Common myeloid progenitor, CD34-positive (primary cell): ENCODE measurements around the gene EPS8L3.
"Not testable (repeated sequence)": the region's sequence is repeated elsewhere in the genome, so short reads cannot be mapped to it uniquely, and the experiment has no call there.

ENCODE experiments used
- CTCF ChIA-PET: fragments of 350-600 bp; sonication (Branson Sonifier 250); formaldehyde crosslinking; loops from one replicate; lab custom pipeline; 2021; ENCODE audit warnings: antibody characterized with exemption; lab: Charles Lee
- POLR2A ChIA-PET: fragments of 350-600 bp; sonication (Branson Sonifier 250); formaldehyde crosslinking; loops from one replicate; lab custom pipeline; 2021; ENCODE audit warnings: antibody characterized with exemption; lab: Charles Lee
- DNase-seq, 3 donors: peaks; one replicate each; pipeline versions ENCODE4 v3.0.0 to v3.0.0-alpha.2; 2013
- H3K27ac ChIP-seq, 2 experiments: 1 replicate in 1 of 2; 2 replicates in 1 of 2; pipeline ENCODE4 v1.7.0; 2013; ENCODE audit warnings: inconsistent platforms in 2 of 2, low read length in 2 of 2, mild to moderate bottlenecking in 2 of 2, low read depth in 1 of 2, moderate library complexity in 1 of 2; ENCODE audit not compliant: severe bottlenecking in 2 of 2, insufficient read depth in 1 of 2, poor library complexity in 1 of 2
- H3K27me3 ChIP-seq, 5 experiments: replicated peaks in 2 of 5; 1 replicate in 3 of 5; 2 replicates in 2 of 5; pipeline versions ENCODE4 v1.6.1 to v1.7.0; 2013; ENCODE audit warnings: low read length in 4 of 5, mild to moderate bottlenecking in 2 of 5, moderate library complexity in 2 of 5, inconsistent platforms in 1 of 5; ENCODE audit not compliant: insufficient read depth in 5 of 5, control insufficient read depth in 4 of 5
- H3K36me3 ChIP-seq, 4 experiments: 1 replicate in 2 of 4; 2 replicates in 2 of 4; pipeline versions ENCODE4 v1.6.1 to v1.7.0; 2013; ENCODE audit warnings: low read length in 3 of 4, control low read depth in 1 of 4, mild to moderate bottlenecking in 1 of 4; ENCODE audit not compliant: control insufficient read depth in 4 of 4, insufficient read depth in 4 of 4
- H3K4me1 ChIP-seq, 4 experiments: 1 replicate in 3 of 4; 2 replicates in 1 of 4; pipeline versions ENCODE4 v1.6.1 to v1.7.1; 2013; ENCODE audit warnings: low read length in 3 of 4, mild to moderate bottlenecking in 3 of 4, control low read depth in 1 of 4, inconsistent platforms in 1 of 4, moderate library complexity in 1 of 4; ENCODE audit not compliant: control insufficient read depth in 4 of 4, insufficient read depth in 4 of 4; ENCODE audit errors: control extremely low read depth in 1 of 4
- H3K4me3 ChIP-seq, 7 experiments: 1 replicate in 4 of 7; 2 replicates in 3 of 7; pipeline versions ENCODE4 v1.5.1 to v1.7.0; 2013; ENCODE audit warnings: mild to moderate bottlenecking in 7 of 7, low read length in 6 of 7, moderate library complexity in 6 of 7, inconsistent platforms in 2 of 7, low read depth in 2 of 7, control low read depth in 1 of 7; ENCODE audit not compliant: insufficient read depth in 4 of 7, control insufficient read depth in 1 of 7; ENCODE audit errors: extremely low read depth in 1 of 7
- H3K9me3 ChIP-seq, 5 experiments: 1 replicate in 4 of 5; 2 replicates in 1 of 5; pipeline versions ENCODE4 v1.6.1 to v1.7.1; 2013; ENCODE audit warnings: low read length in 4 of 5, mild to moderate bottlenecking in 2 of 5, inconsistent platforms in 1 of 5, low read depth in 1 of 5, moderate library complexity in 1 of 5; ENCODE audit not compliant: control insufficient read depth in 4 of 5, insufficient read depth in 2 of 5; ENCODE audit errors: control extremely low read depth in 1 of 5
- WGBS: methylation state at CpG from one replicate; pipeline ENCODE4 v1.1.5; 2013; ENCODE audit not compliant: insufficient coverage; 5-methylcytosine and 5-hydroxymethylcytosine counted together

EPS8L3 gene

GRCh38 chr1:109756325-109756724, 7.4 kb downstream of the EPS8L3 start:
- H3K27ac ChIP-seq, DNase-seq, H3K36me3 ChIP-seq, H3K4me1 ChIP-seq, POLR2A ChIA-PET, H3K27me3 ChIP-seq, H3K4me3 ChIP-seq, H3K9me3 ChIP-seq: not testable (repeated sequence)
- 93% methylated on average over 5 of the region's 5 CpGs for WGBS
- CTCF ChIA-PET, result interaction anchor here (1.1 to 2.9 kb wide), 5 partner anchors 16 to 211 kb away, joined by 3 to 10 read pairs (median 3); no protein-coding TSS in a partner anchor

GRCh38 chr1:109754738-109755137, 9.0 kb downstream of the EPS8L3 start:
- Histone ChIP-seq H3K27me3 (peaks cover 0 to 2% (median 0%) of the 10 kb centered on the region in 5 experiments), H3K36me3 (no peaks in the 10 kb centered on the region), H3K4me1 (no peaks in the 10 kb centered on the region), H3K9me3 (no peaks in the 10 kb centered on the region), H3K27ac (no peak overlapping the region), H3K4me3 (no peak overlapping the region)
- no peak for DNase-seq
- CTCF ChIA-PET, result interaction anchor here (1.4 to 1.8 kb wide), 3 partner anchors 19 to 114 kb away, joined by 5 to 6 read pairs (median 6); no protein-coding TSS in a partner anchor
- POLR2A ChIA-PET, result no interaction called here
- WGBS, result 100% methylated on average over 1 of the region's 2 CpGs

GRCh38 chr1:109751531-109752260, 12.0 kb downstream of the EPS8L3 start:
- no peaks in the 10 kb centered on the region for H3K4me1 ChIP-seq
- no peak overlapping the region for H3K27ac ChIP-seq
- POLR2A ChIA-PET, result interaction anchor here (0.6 kb wide), 1 partner anchor 25 kb away, joined by 3 read pairs; no protein-coding TSS in a partner anchor
- no peaks in the 10 kb centered on the region for H3K36me3 ChIP-seq
- H3K9me3 ChIP-seq, result peaks cover 0 to 4% (median 0%) of the 10 kb centered on the region in 5 experiments
- CTCF ChIA-PET, result interaction anchor here (1.0 to 1.9 kb wide), 2 partner anchors 22 to 108 kb away, joined by 3 to 6 read pairs; no protein-coding TSS in a partner anchor
- no peak overlapping the region for H3K4me3 ChIP-seq
- DNase-seq, result no peak
- 95% methylated on average over 12 of the region's 12 CpGs for WGBS
- peaks cover 0 to 4% (median 0%) of the 10 kb centered on the region in 5 experiments for H3K27me3 ChIP-seq

GRCh38 chr1:109750920-109751319, 12.8 kb downstream of the EPS8L3 start:
- Histone ChIP-seq H3K27ac (no peak overlapping the region), H3K4me1 (no peaks in the 10 kb centered on the region), H3K9me3 (peaks cover 0 to 4% (median 0%) of the 10 kb centered on the region in 5 experiments), H3K4me3 (no peak overlapping the region), H3K36me3 (no peaks in the 10 kb centered on the region), H3K27me3 (peaks cover 0 to 4% (median 0%) of the 10 kb centered on the region in 5 experiments)
- ChIA-PET CTCF (interaction anchor here (0.6 to 2.8 kb wide), 6 partner anchors 11 to 234 kb away, joined by 3 to 8 read pairs (median 3); partner anchors contain the start of gene AHCYL1), POLR2A (interaction anchor here (0.6 kb wide), 1 partner anchor 24 kb away, joined by 3 read pairs; no protein-coding TSS in a partner anchor)
- no peak for DNase-seq
- 100% methylated on average over 3 of the region's 6 CpGs for WGBS

- H3K4me3 ChIP-seq, result no peak overlapping the region
- ChIA-PET CTCF (interaction anchor here (0.6 to 2.8 kb wide), 5 partner anchors 12 to 235 kb away, joined by 3 to 8 read pairs (median 3); partner anchors contain the start of gene AHCYL1), POLR2A (no interaction called here)
- 95% methylated on average over 9 of the region's 11 CpGs for WGBS
- no peaks in the 10 kb centered on the region for H3K4me1 ChIP-seq
- no peaks in the 10 kb centered on the region for H3K36me3 ChIP-seq
- peaks cover 0 to 4% (median 0%) of the 10 kb centered on the region in 5 experiments for H3K27me3 ChIP-seq
- peaks cover 0 to 4% (median 0%) of the 10 kb centered on the region in 5 experiments for H3K9me3 ChIP-seq
- no peak overlapping the region for H3K27ac ChIP-seq
- DNase-seq, result no peak
Observed at GRCh38 chr1:109750241-109750882, 13.4 kb downstream of the EPS8L3 start.

- no peak for DNase-seq
- Histone ChIP-seq H3K9me3 (peaks cover 0 to 4% (median 0%) of the 10 kb centered on the region in 5 experiments), H3K4me1 (no peaks in the 10 kb centered on the region), H3K27ac (no peak overlapping the region), H3K36me3 (no peaks in the 10 kb centered on the region), H3K4me3 (no peak overlapping the region), H3K27me3 (peaks cover 0 to 4% (median 0%) of the 10 kb centered on the region in 5 experiments)
- POLR2A ChIA-PET, result no interaction called here
- CTCF ChIA-PET, result interaction anchor here (1.0 to 2.8 kb wide), 6 partner anchors 20 to 108 kb away, joined by 3 to 8 read pairs (median 3); no protein-coding TSS in a partner anchor
Observed at GRCh38 chr1:109749221-109749620, 14.5 kb downstream of the EPS8L3 start.
